GM23248 (cell line): ENCODE results near the gene PNMT.

Source experiments
- EZH2 ChIP-seq: fragments of 200-600 bp; sonication (generic); IDR thresholded peaks from 2 replicates; pipeline ENCODE4 v1.6.1; 2018; ENCODE audit warnings: antibody characterized with exemption, mild to moderate bottlenecking; ENCODE audit not compliant: insufficient read depth, poor library complexity, severe bottlenecking
- EZH2phosphoT487 ChIP-seq: fragments of 200-600 bp; sonication (generic); IDR thresholded peaks from 2 replicates; pipeline ENCODE4 v1.6.1; 2018; ENCODE audit warnings: antibody characterized with exemption, moderate library complexity, mild to moderate bottlenecking, low read depth; ENCODE audit not compliant: insufficient read depth

DNA sequence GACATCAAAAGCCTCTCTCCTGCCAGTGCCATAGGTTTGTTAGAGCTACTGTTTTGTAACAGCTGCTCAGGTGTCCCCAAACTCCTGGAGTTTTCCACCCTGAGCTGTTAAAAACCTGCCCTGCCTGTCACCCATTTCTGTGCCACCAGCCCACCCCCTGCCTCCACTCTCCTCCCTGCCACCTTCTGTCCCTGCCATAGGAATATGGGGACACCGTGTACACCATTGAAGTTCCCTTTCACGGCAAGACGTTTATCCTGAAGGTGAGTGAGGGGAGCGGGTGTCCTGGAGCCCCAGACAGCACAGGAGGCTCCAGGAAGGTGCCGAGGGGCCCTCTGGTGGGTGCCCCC is 8.3 kb upstream of the PNMT start:
- TF ChIP-seq EZH2 (no peak), EZH2phosphoT487 (no peak)
